CD4-positive, alpha-beta T cell treated with Interleukin-15 for 1 hour (primary cell): ENCODE measurements around the gene FDPS.
"Not testable (repeated sequence)": the region's sequence is repeated elsewhere in the genome, so short reads cannot be mapped to it uniquely, and the experiment has no call there.

Experiments used
- DNase-seq: peaks from one replicate; pipeline ENCODE4 v3.0.0-alpha.2; 2020

FDPS gene

GRCh38 chr1:155320661-155321617 is 12.3 kb downstream of the FDPS start, which contains the start of gene RUSC1:
Gene RUSC1 (plus strand): TSS chr1:155320894. CDS start chr1:155321774, 880 bp downstream.
- peak; percentile 78 for DNase-seq

GRCh38 chr1:155321639-155322503 is 13.2 kb downstream of the FDPS start:
- no peak for DNase-seq

GRCh38 chr1:155322571-155322952 is 13.9 kb downstream of the FDPS start:
- no peak for DNase-seq

GRCh38 chr1:155322953-155323728 is 14.5 kb downstream of the FDPS start:
- peak; percentile 78 for DNase-seq

GRCh38 chr1:155323729-155324036 is 15.0 kb downstream of the FDPS start:
- peak; percentile 82 for DNase-seq

GRCh38 chr1:155324037-155324716 is 15.5 kb downstream of the FDPS start:
- peak; percentile 89 for DNase-seq

- no peak for DNase-seq
Observed at GRCh38 chr1:155324717-155325602, 16.3 kb downstream of the FDPS start.

GRCh38 chr1:155325603-155325893 is 16.9 kb downstream of the FDPS start:
- DNase-seq: no peak

GRCh38 chr1:155326020-155326526 is 17.4 kb downstream of the FDPS start:
- DNase-seq: no peak

GRCh38 chr1:155326631-155327037 is 18.0 kb downstream of the FDPS start:
- no peak for DNase-seq

GRCh38 chr1:155327981-155328380 is 19.3 kb downstream of the FDPS start:
- no peak for DNase-seq

- not testable (repeated sequence) for DNase-seq
Observed at GRCh38 chr1:155328856-155329255, 20.2 kb downstream of the FDPS start.

GRCh38 chr1:155329980-155330598 is 21.4 kb downstream of the FDPS start:
- DNase-seq: no peak

- no peak for DNase-seq
Observed at GRCh38 chr1:155334962-155335361, 26.3 kb downstream of the FDPS start.

- no peak for DNase-seq
Observed at GRCh38 chr1:155339515-155340097, 30.9 kb downstream of the FDPS start.

GRCh38 chr1:155342842-155343241 is 34.2 kb downstream of the FDPS start:
- no peak for DNase-seq

- no peak for DNase-seq
Observed at GRCh38 chr1:155352631-155353030, 44.0 kb downstream of the FDPS start.

- DNase-seq: no peak
Observed at GRCh38 chr1:155360051-155360450, 51.4 kb downstream of the FDPS start.
